GM18520 (cell line): ENCODE results near the gene FXYD1.
"Not testable (repeated sequence)": the region's sequence is repeated elsewhere in the genome, so short reads cannot be mapped to it uniquely, and the experiment has no call there.

Source experiments
- ATAC-seq: cut with Tn5 transposase; IDR thresholded peaks from one replicate; pipeline ENCODE4 v1.9.1; 2021; ENCODE audit not compliant: unreplicated experiment

FXYD1 gene

GRCh38 chr19:35141837-35142605 is 3.4 kb downstream of the FXYD1 start:
- ATAC-seq, result no peak

- no peak for ATAC-seq
Measured at GRCh38 chr19:35142606-35143230, 4.1 kb downstream of the FXYD1 start.

GRCh38 chr19:35143231-35143715 is 4.6 kb downstream of the FXYD1 start, which contains the start of gene FXYD7:
Gene FXYD7 (plus strand): TSS chr19:35143255. CDS start chr19:35143334, 79 bp downstream.
- no peak for ATAC-seq

- no peak for ATAC-seq
Measured at GRCh38 chr19:35143818-35144217, 5.2 kb downstream of the FXYD1 start.

GRCh38 chr19:35144259-35144599 is 5.6 kb downstream of the FXYD1 start:
- no peak for ATAC-seq

- no peak for ATAC-seq
Measured at GRCh38 chr19:35144600-35145436, 6.2 kb downstream of the FXYD1 start.

GRCh38 chr19:35146746-35147459 is 8.3 kb downstream of the FXYD1 start:
- no peak for ATAC-seq

GRCh38 chr19:35149463-35149862 is 10.8 kb downstream of the FXYD1 start:
- ATAC-seq, result no peak

GRCh38 chr19:35150445-35150844 is 11.8 kb downstream of the FXYD1 start:
- ATAC-seq, result no peak

GRCh38 chr19:35151273-35152065 is 12.8 kb downstream of the FXYD1 start:
- no peak for ATAC-seq

GRCh38 chr19:35153129-35153522 is 14.5 kb downstream of the FXYD1 start:
- ATAC-seq, result not testable (repeated sequence)

GRCh38 chr19:35153701-35154524 is 15.3 kb downstream of the FXYD1 start:
- no peak for ATAC-seq

GRCh38 chr19:35154525-35155406 is 16.1 kb downstream of the FXYD1 start, which contains the start of gene FXYD5:
Gene FXYD5 (plus strand): TSS chr19:35154735. CDS start chr19:35155551, 816 bp downstream.
- ATAC-seq, result no peak

GRCh38 chr19:35155441-35155840 is 16.8 kb downstream of the FXYD1 start:
- ATAC-seq, result no peak

- ATAC-seq, result no peak
Measured at GRCh38 chr19:35155981-35156672, 17.5 kb downstream of the FXYD1 start.

- no peak for ATAC-seq
Measured at GRCh38 chr19:35156673-35157014, 18.0 kb downstream of the FXYD1 start.

- no peak for ATAC-seq
Measured at GRCh38 chr19:35157431-35157830, 18.8 kb downstream of the FXYD1 start.

GRCh38 chr19:35159606-35160005 is 21.0 kb downstream of the FXYD1 start:
- no peak for ATAC-seq
